ENCODE measurements around the gene DNAH2. TPM values are rescaled to one million over a fixed set of nuclear protein-coding genes. Genes with fewer than 3 reads are reported as not detected.

The DNAH2 gene
- total RNA-seq, 4 donors from 2014 or later: under 0.01 to 0.10 (median 0.05) TPM; not detected in 1

GRCh38 chr17:7711051-7711755 lies 6.3 kb upstream of the DNAH2 start:
- no peak for TF ChIP-seq POLR2A (IDR thresholded peaks at IDR 0.05)
- TF ChIP-seq, protein P1, sequence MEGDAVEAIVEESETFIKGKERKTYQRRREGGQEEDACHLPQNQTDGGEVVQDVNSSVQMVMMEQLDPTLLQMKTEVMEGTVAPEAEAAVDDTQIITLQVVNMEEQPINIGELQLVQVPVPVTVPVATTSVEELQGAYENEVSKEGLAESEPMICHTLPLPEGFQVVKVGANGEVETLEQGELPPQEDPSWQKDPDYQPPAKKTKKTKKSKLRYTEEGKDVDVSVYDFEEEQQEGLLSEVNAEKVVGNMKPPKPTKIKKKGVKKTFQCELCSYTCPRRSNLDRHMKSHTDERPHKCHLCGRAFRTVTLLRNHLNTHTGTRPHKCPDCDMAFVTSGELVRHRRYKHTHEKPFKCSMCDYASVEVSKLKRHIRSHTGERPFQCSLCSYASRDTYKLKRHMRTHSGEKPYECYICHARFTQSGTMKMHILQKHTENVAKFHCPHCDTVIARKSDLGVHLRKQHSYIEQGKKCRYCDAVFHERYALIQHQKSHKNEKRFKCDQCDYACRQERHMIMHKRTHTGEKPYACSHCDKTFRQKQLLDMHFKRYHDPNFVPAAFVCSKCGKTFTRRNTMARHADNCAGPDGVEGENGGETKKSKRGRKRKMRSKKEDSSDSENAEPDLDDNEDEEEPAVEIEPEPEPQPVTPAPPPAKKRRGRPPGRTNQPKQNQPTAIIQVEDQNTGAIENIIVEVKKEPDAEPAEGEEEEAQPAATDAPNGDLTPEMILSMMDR (IDR thresholded peaks at IDR 0.05): no peak
- WGBS, 2 donors: 84 to 87% methylated on average over 7 of the region's 7 CpGs
- no peak for DNase-seq (ENCODE audit: low spot score in 2 of 2)
- H3K4me3 ChIP-seq (ENCODE audit: low read depth, poor library complexity, severe bottlenecking): no peak overlapping the region
- intact Hi-C loops (cut with DNase I; ENCODE audit: low total_unique reads): no loop called here

DNA sequence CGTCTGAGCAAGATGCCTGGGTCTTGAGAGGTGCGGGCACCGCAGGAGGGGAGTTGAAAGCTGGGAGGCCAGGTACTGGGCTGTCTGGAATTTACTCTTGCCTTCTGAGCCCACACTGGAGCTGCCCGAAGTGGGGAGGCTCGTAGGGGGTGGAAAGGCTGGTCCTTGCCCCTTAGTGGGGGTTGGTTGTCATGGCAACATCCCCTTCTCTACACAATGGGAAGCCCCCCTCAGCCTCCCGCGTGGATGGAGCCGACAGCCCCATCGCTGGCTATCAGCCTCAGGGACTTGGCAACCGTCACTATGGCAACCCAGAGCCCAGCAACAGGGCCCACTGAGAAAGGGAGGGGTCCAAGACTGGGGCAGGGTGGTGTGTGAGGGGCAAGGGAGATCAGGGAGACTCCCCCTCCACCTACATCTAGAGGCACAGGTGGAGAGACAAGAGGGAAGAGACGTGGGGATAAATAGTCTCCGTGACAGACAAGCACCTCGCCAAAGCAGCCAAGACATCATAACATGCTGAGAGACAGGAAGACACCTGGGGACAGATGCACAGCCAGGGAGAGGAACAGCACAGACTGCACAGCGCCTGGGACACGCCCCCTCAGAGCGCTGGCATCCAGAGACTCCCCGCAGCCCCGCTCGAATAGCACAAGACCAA lies 5.3 kb upstream of the DNAH2 start:
- no peak for DNase-seq (ENCODE audit: low spot score in 2 of 2)
- WGBS, 2 donors: 16 to 18% methylated on average over 18 to 19 of the region's 19 CpGs
- intact Hi-C loops (cut with DNase I; ENCODE audit: low total_unique reads): no loop called here
- no peak overlapping the region for H3K4me3 ChIP-seq (ENCODE audit: low read depth, poor library complexity, severe bottlenecking)
- TF ChIP-seq, protein P1 (IDR thresholded peaks at IDR 0.05): no peak
- no peak for TF ChIP-seq POLR2A (IDR thresholded peaks at IDR 0.05)

- H3K4me3 ChIP-seq (ENCODE audit: low read depth, poor library complexity, severe bottlenecking): no peak overlapping the region
- TF ChIP-seq, protein P1 (IDR thresholded peaks at IDR 0.05): no peak
- TF ChIP-seq POLR2A (IDR thresholded peaks at IDR 0.05): no peak
- no peak for DNase-seq (ENCODE audit: low spot score in 2 of 2)
- intact Hi-C loops (cut with DNase I; ENCODE audit: low total_unique reads): no loop called here
- 24 to 30% methylated on average over 9 of the region's 9 CpGs for WGBS, 2 donors
Measured at GRCh38 chr17:7713782-7714181, 3.8 kb upstream of the DNAH2 start.

DNA sequence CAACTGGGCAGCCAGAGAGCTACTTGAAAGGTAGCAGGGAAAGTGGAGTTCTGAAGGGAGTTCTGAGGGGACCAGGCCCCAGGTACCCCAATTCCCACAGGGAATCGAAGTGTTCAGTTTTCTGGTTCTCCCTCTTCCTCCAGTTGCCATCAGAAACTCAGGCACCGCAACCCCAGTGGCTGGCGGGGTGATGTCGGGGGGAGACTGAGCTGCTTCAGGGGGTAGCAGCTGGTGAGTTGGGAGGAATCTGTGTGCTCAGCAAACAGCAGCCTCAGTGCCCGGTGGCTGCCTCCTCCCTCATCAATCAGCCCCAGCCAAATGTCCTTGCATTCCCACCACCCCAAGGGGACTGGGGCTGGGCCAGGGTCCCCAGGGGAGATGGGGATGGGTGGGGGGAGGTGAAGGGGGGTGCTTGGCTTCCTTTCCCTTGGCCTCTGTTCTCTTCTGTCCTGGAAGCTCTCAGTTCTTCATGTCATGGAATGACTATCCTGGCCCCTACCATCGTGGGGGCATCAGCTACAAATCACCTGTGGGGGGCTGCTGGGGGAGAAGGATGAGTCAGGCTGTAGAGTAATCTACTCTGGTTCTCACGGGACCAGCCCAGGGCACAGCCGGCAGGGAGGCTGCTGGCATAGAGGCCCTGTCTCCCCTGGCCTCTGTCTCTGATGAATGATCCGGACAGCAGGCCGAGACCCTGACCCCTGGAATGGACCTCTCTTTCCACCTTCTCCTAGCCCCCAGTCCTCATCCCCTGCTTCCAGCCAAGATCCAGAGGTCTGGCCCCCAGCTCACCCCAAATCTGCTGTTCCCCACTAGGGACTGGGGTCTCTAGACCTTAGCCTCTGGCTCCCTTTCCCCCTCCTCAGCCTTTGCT lies 2.6 kb upstream of the DNAH2 start:
- H3K4me3 ChIP-seq (ENCODE audit: low read depth, poor library complexity, severe bottlenecking): no peak overlapping the region
- intact Hi-C loops (cut with DNase I; ENCODE audit: low total_unique reads): no loop called here
- no peak for TF ChIP-seq POLR2A (IDR thresholded peaks at IDR 0.05)
- TF ChIP-seq, protein P1 (IDR thresholded peaks at IDR 0.05): no peak
- 82 to 83% methylated on average over 10 of the region's 10 CpGs for WGBS, 2 donors
- no peak for DNase-seq (ENCODE audit: low spot score in 2 of 2)

- intact Hi-C loops (cut with DNase I; ENCODE audit: low total_unique reads): no loop called here
- 36 to 39% methylated on average over 20 of the region's 20 CpGs for WGBS, 2 donors
- TF ChIP-seq, protein P1 (IDR thresholded peaks at IDR 0.05): no peak
- TF ChIP-seq POLR2A (IDR thresholded peaks at IDR 0.05): no peak
- no peak for DNase-seq (ENCODE audit: low spot score in 2 of 2)
- H3K4me3 ChIP-seq (ENCODE audit: low read depth, poor library complexity, severe bottlenecking): no peak overlapping the region
Measured at GRCh38 chr17:7715936-7716886, 1.3 kb upstream of the DNAH2 start.
